HCT116 (cell line): ENCODE data around the gene NOL11. TPM values are rescaled to one million over a fixed set of nuclear protein-coding genes. Genes with fewer than 3 reads are reported as not detected.

ENCODE experiments used
- ATAC-seq: fragments of 200-7000 bp; cut with Tn5 transposase; 2 replicates; pipeline ENCODE4 v1.9.1; 2020; ENCODE audit warnings: mild to moderate bottlenecking, moderate library complexity
- BruUV-seq: library from RNA; stranded (reverse); fragments of 400-500 nt; replicated peaks from 2 replicates; lab custom pipeline; 2021; lab: Mats Ljungman, UMichigan
- CTCF ChIA-PET: fragments of 300-600 bp; sonication (Branson Sonifier 250); formaldehyde crosslinking; loops from one replicate; lab custom pipeline; 2021; ENCODE audit warnings: antibody characterized with exemption; lab: Charles Lee
- POLR2A ChIA-PET: fragments of 300-600, 350-600 bp; sonication (Branson Sonifier 250); formaldehyde crosslinking; loops from one replicate; lab custom pipeline; 2021; ENCODE audit warnings: antibody characterized with exemption; lab: Charles Lee
- RAD21 ChIA-PET, 2 experiments: fragments of 300-600 bp; sonication (Branson Sonifier 250); formaldehyde crosslinking; loops; one replicate each; lab custom pipeline; 2023; ENCODE audit warnings: low total read pairs in 2 of 2; ENCODE audit not compliant: uncharacterized antibody in 2 of 2, unreplicated experiment in 2 of 2, low non-redundant PET in 1 of 2; lab: Charles Lee
- DNase-seq: peaks from one replicate; pipeline ENCODE4 v3.0.0-alpha.2; 2010; ENCODE audit warnings: low read depth, low spot score
- H2AFZ ChIP-seq: fragments of 200-600 bp; shearing (Covaris generic), sonication (generic); 2 replicates; pipeline ENCODE4 v1.6.1; 2017; ENCODE audit warnings: low read depth, mixed run types, mixed read lengths, antibody characterized with exemption, low read length; ENCODE audit not compliant: poor library complexity, severe bottlenecking
- H3K27ac ChIP-seq: 2 replicates; pipeline ENCODE4 v1.5.1; 2012; ENCODE audit warnings: low read depth, low read length
- H3K27me3 ChIP-seq: fragments of 200-600 bp; sonication (generic); 2 replicates; pipeline ENCODE4 v1.6.1; 2016; ENCODE audit warnings: mixed run types, low read length, mixed read lengths; ENCODE audit not compliant: insufficient read depth
- H3K36me3 ChIP-seq, 2 experiments: fragments of 200-500 bp in 1 of 2; fragments of 200-600 bp in 1 of 2; sonication (Bioruptor generic) in 1 of 2; sonication (generic) in 1 of 2; 2 replicates each; pipeline versions ENCODE4 v1.5.1 to v1.6.1; 2014 to 2016; ENCODE audit warnings: low read length in 2 of 2, inconsistent platforms in 1 of 2, mixed read lengths in 1 of 2, mixed run types in 1 of 2; ENCODE audit not compliant: insufficient read depth in 2 of 2, control insufficient read depth in 1 of 2
- H3K4me1 ChIP-seq, 2 experiments: fragments of 200-600 bp in 1 of 2; sonication (generic) in 1 of 2; 2 replicates each; pipeline versions ENCODE4 v1.5.1 to v1.6.1; 2012 to 2017; ENCODE audit warnings: low read length in 2 of 2, inconsistent platforms in 1 of 2, mild to moderate bottlenecking in 1 of 2, mixed read lengths in 1 of 2, mixed run types in 1 of 2, moderate library complexity in 1 of 2; ENCODE audit not compliant: insufficient read depth in 2 of 2, control insufficient read depth in 1 of 2
- H3K4me2 ChIP-seq: fragments of 200-600 bp; sonication (generic); 2 replicates; pipeline ENCODE4 v1.6.1; 2017; ENCODE audit warnings: mixed run types, low read length, mixed read lengths
- H3K4me3 ChIP-seq, 2 experiments: fragments of 200-600 bp in 1 of 2; sonication (generic) in 1 of 2; replicated peaks in 1 of 2; 2 replicates each; pipeline ENCODE4 v1.5.1; 2011 to 2016; ENCODE audit warnings: low read length in 2 of 2, control low read depth in 1 of 2, low read depth in 1 of 2, mild to moderate bottlenecking in 1 of 2, mixed read lengths in 1 of 2, mixed run types in 1 of 2
- H3K79me2 ChIP-seq: fragments of 200-600 bp; sonication (generic); 2 replicates; pipeline ENCODE4 v1.6.1; 2017; ENCODE audit warnings: mild to moderate bottlenecking, mixed run types, low read length, moderate library complexity, mixed read lengths; ENCODE audit not compliant: insufficient read depth
- H3K9ac ChIP-seq: fragments of 200-600 bp; sonication (generic); 2 replicates; pipeline ENCODE4 v1.6.1; 2016; ENCODE audit warnings: low read length, mixed read lengths
- H3K9me2 ChIP-seq: fragments of 200-600 bp; sonication (generic), shearing (Covaris generic); 2 replicates; pipeline ENCODE4 v1.6.1; 2017; ENCODE audit warnings: mixed run types, mild to moderate bottlenecking, moderate library complexity; ENCODE audit not compliant: insufficient read depth
- H3K9me3 ChIP-seq, 2 experiments: fragments of 200-500 bp in 1 of 2; fragments of 200-600 bp in 1 of 2; sonication (Bioruptor generic) in 1 of 2; sonication (generic) in 1 of 2; 2 replicates each; pipeline ENCODE4 v1.6.1; 2014 to 2017; ENCODE audit warnings: low read length in 2 of 2, mixed read lengths in 2 of 2, inconsistent platforms in 1 of 2, low read depth in 1 of 2, mild to moderate bottlenecking in 1 of 2, mixed run types in 1 of 2, moderate library complexity in 1 of 2; ENCODE audit not compliant: control insufficient read depth in 1 of 2, insufficient read depth in 1 of 2
- H4K20me1 ChIP-seq: fragments of 200-600 bp; sonication (generic), shearing (Covaris generic); 2 replicates; pipeline ENCODE4 v1.6.1; 2017; ENCODE audit warnings: mixed run types, mild to moderate bottlenecking, moderate library complexity; ENCODE audit not compliant: insufficient read depth
- ATF3 ChIP-seq: IDR thresholded peaks from 2 replicates; pipeline ENCODE4 v1.6.1; 2012
- CEBPB ChIP-seq: IDR thresholded peaks from 2 replicates; pipeline ENCODE4 v1.6.1; 2012; ENCODE audit warnings: low read depth
- CTCF ChIP-seq, 3 experiments: fragments of 200-600 bp in 1 of 3; sonication (generic) in 1 of 3; IDR thresholded peaks in 2 of 3; conservative IDR thresholded peaks in 1 of 3; 2 replicates each; pipeline ENCODE4 v1.5.1; 2012 to 2017; ENCODE audit warnings: low read depth in 2 of 3, low read length in 2 of 3, antibody characterized with exemption in 1 of 3, borderline replicate concordance in 1 of 3, control low read depth in 1 of 3, mild to moderate bottlenecking in 1 of 3, mixed read lengths in 1 of 3, mixed run types in 1 of 3, moderate library complexity in 1 of 3; ENCODE audit not compliant: insufficient read depth in 1 of 3
- EGR1 ChIP-seq: IDR thresholded peaks from 2 replicates; pipeline ENCODE4 v1.6.1; 2012; ENCODE audit warnings: low read depth
- EZH2 ChIP-seq: fragments of 200-600 bp; sonication (generic); IDR thresholded peaks from 2 replicates; pipeline ENCODE4 v1.6.1; 2017; ENCODE audit warnings: antibody characterized with exemption, mixed run types
- FOSL1 ChIP-seq: IDR thresholded peaks from 2 replicates; pipeline ENCODE4 v1.6.1; 2012; ENCODE audit warnings: low read depth
- JUND ChIP-seq: IDR thresholded peaks from 2 replicates; pipeline ENCODE4 v1.6.1; 2012
- MAX ChIP-seq: IDR thresholded peaks from 2 replicates; pipeline ENCODE4 v1.6.1; 2012
- RAD21 ChIP-seq: IDR thresholded peaks from 2 replicates; pipeline ENCODE4 v1.6.1; 2012; ENCODE audit warnings: low read depth, mild to moderate bottlenecking
- REST ChIP-seq: IDR thresholded peaks from 2 replicates; pipeline ENCODE4 v1.6.1; 2012; ENCODE audit warnings: low read depth
- SIN3A ChIP-seq: IDR thresholded peaks from 2 replicates; pipeline ENCODE4 v1.6.1; 2012; ENCODE audit warnings: low read depth
- SP1 ChIP-seq: IDR thresholded peaks from 2 replicates; pipeline ENCODE4 v1.6.1; 2012; ENCODE audit warnings: low read depth
- SRF ChIP-seq: IDR thresholded peaks from 2 replicates; pipeline ENCODE4 v1.6.1; 2012; ENCODE audit warnings: low read depth
- YY1 ChIP-seq: IDR thresholded peaks from 2 replicates; pipeline ENCODE4 v1.6.1; 2011; ENCODE audit warnings: low read length, low read depth, moderate library complexity, mild to moderate bottlenecking; ENCODE audit not compliant: insufficient replicate concordance; ENCODE audit errors: extremely low read depth
- ZFX ChIP-seq: fragments of 450-650 bp; IDR thresholded peaks from 2 replicates; pipeline ENCODE4 v1.6.1; 2017
- ZNF274 ChIP-seq: fragments of 200-500 bp; sonication (Bioruptor generic); IDR thresholded peaks from 2 replicates; pipeline ENCODE4 v1.6.1; 2014; ENCODE audit warnings: mild to moderate bottlenecking, low read depth, low read length, inconsistent platforms
- intact Hi-C: fragments of 100-400 bp; cut with micrococcal nuclease; formaldehyde crosslinking; loops from 2 replicates; pipeline ENCODE4 v1.10.0; 2022
- total RNA-seq: library from RNA; stranded (reverse); gene quantifications from one replicate; pipeline ENCODE4 v1.2.1, GENCODE V29; 2021; ENCODE audit not compliant: unreplicated experiment

The NOL11 gene
- total RNA-seq, 1 experiment from 2014 or later, result 118 TPM

- TF ChIP-seq SP1 (no peak), ZFX (no peak), EZH2 (no peak), EGR1 (no peak), YY1 (no peak), JUND (no peak), FOSL1 (no peak), SRF (no peak), CTCF (IDR thresholded peaks at IDR 0.05 in 2 of 3, conservative IDR thresholded peaks at IDR 0.05 in 1 of 3; ENCODE audit: borderline replicate concordance in 1 of 3, insufficient read depth in 1 of 3, low read depth in 2 of 3, low read length in 2 of 3) (no peak), SIN3A (no peak), RAD21 (no peak), REST (no peak), MAX (no peak), ZNF274 (no peak), ATF3 (no peak), CEBPB (no peak)
- Histone ChIP-seq H3K36me3 (no peaks in the 10 kb centered on the region), H3K9me3 (no peaks in the 10 kb centered on the region), H2AFZ (no peak overlapping the region), H3K9me2 (no peaks in the 10 kb centered on the region), H3K27ac (no peak overlapping the region), H3K4me2 (no peak overlapping the region), H3K79me2 (no peaks in the 10 kb centered on the region), H3K9ac (no peak overlapping the region), H3K27me3 (no peaks in the 10 kb centered on the region), H3K4me1 (peaks cover 0 to 4% of the 10 kb centered on the region in 2 experiments; a peak in 1 of 4 replicates), H3K4me3 (no peak overlapping the region), H4K20me1 (no peaks in the 10 kb centered on the region)
- CTCF ChIA-PET, result interaction anchor here (0.7 to 2.3 kb wide), 4 partner anchors 47 to 310 kb away, joined by 3 to 6 read pairs (median 4); no protein-coding TSS in a partner anchor
- POLR2A ChIA-PET, result no interaction called here
- intact Hi-C loops, result no loop called here
- RAD21 ChIA-PET, result no interaction called here
- no TSS peak for BruUV-seq
- ATAC-seq (no peak), DNase-seq (no peak)
These were observed 31.5 kb upstream of the NOL11 start for GRCh38 chr17:67686241-67686640.
